Measurements from ENCODE around the gene KCNK3.

Gene KCNK3

DNA sequence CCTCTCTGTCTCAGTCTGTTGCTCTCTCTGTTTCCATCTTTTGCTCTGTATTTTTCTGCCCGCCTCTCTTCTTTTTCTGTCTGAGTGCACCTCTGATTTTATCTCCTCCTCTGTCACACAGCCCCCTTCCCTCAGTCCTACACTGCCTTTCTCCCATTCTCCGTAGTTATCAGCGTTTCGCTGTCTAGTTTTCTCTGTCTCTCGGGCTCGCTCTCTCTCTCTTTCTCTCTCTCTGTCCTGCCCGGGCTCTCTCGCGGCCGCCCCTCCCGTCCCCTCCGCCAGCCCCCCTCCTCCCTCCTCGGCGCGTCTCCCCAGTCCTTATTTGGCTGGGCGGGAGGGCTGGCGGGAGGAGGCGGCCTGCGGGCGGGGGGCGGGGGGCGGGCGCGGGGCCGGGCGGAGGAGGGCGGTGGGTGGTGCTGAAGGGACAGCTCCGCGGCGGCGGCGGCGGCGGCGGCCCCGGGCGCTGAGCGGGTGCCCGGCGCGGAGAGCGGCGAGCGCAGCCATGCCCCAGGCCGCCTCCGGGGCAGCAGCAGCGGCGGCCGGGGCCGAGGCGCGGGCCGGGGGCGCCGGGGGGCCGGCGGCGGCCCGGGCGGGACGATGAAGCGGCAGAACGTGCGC lies at the start of gene KCNK3:
TSS of gene KCNK3 (plus strand) at position 444 of the 618 bp plus-strand sequence. CDS start at position 598, 154 bp downstream.
- Histone ChIP-seq H3K4me1 (ENCODE audit: control insufficient read depth, insufficient read depth, low read length) (peaks cover 37% of the 10 kb centered on the region), H3K9me3 (ENCODE audit: control insufficient read depth, low read length) (no peaks in the 10 kb centered on the region), H3K27me3 (replicated peaks; ENCODE audit: control insufficient read depth, insufficient read depth, low read length) (peaks cover 43% of the 10 kb centered on the region), H3K9ac (ENCODE audit: low read length) (peak within 1 kb of the TSS; percentile 84), H3K36me3 (ENCODE audit: control insufficient read depth, insufficient read depth, low read length, severe bottlenecking) (peaks cover 1% of the 10 kb centered on the region), H3K4me3 (ENCODE audit: low read length) (peak within 1 kb of the TSS; percentile 80)
- DNase-seq (ENCODE audit: low read depth), result peak; percentile 86

DNA sequence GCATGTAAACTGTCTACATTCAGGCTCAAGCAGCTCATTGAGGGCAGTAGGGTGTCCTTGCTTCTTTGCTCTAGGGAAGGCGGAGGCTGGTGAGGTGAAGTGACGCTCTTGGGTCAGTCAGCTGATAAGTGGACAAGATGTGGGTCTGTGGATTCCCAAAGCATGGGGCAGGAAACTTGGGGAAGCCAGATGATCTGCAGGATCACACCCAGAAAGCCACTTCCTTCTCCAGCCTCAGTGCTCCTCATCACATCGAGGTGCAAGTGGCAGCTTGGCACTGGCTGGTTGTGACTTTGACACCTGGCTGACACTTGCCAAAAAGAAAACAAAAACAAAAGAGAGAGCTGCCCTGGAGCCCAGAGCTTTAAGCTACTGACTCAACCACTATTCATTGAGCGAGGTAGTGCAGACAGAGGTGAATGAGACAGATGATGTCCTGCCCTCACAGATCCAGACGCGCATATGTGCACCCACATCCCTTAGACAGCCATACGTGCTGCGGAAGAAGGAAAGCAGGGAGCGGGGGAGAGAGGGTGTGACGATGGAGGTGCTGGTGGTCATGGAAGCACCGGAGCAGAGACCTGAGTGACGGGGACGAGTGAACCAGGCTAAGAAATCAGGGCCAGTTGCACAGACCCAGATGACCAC lies 48.2 kb upstream of the KCNK3 start:
- H3K36me3 ChIP-seq (ENCODE audit: control insufficient read depth, insufficient read depth, low read length, severe bottlenecking), result no peaks in the 10 kb centered on the region
- no peak overlapping the region for H3K4me3 ChIP-seq (ENCODE audit: low read length)

DNA sequence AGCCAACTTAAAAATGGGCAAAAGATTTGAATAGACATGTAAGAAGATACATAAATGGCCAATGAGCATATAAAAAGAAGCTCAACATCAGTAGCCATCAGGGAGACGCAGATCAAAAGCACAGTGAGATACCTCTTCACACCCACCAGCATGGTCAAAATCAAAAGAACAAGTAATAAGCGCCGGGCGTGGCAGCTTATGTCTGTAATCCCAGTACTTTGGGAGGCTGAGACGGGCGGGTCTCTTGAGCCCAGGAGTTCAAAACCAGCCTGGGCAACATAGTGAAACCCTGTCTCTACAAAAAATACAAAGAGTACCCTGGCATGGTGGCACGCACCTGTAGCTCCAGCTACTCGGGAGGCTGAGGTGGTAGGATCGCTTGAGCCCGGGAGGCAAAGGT lies 46.8 kb upstream of the KCNK3 start:
- peaks cover 19% of the 10 kb centered on the region for H3K4me1 ChIP-seq (ENCODE audit: control insufficient read depth, insufficient read depth, low read length)
- no peaks in the 10 kb centered on the region for H3K9me3 ChIP-seq (ENCODE audit: control insufficient read depth, low read length)
- DNase-seq (ENCODE audit: low read depth), result no peak
- H3K36me3 ChIP-seq (ENCODE audit: control insufficient read depth, insufficient read depth, low read length, severe bottlenecking), result no peaks in the 10 kb centered on the region
- H3K4me3 ChIP-seq (ENCODE audit: low read length), result no peak overlapping the region
- no peak overlapping the region for H3K9ac ChIP-seq (ENCODE audit: low read length)
- peaks cover 15% of the 10 kb centered on the region for H3K27me3 ChIP-seq (replicated peaks; ENCODE audit: control insufficient read depth, insufficient read depth, low read length)

More for the DNA sequence above, 48.2 kb upstream of the KCNK3 start:
- DNase-seq (ENCODE audit: low read depth), result no peak
- Histone ChIP-seq H3K9ac (ENCODE audit: low read length) (no peak overlapping the region), H3K4me1 (ENCODE audit: control insufficient read depth, insufficient read depth, low read length) (peaks cover 15% of the 10 kb centered on the region), H3K27me3 (replicated peaks; ENCODE audit: control insufficient read depth, insufficient read depth, low read length) (peaks cover 15% of the 10 kb centered on the region), H3K9me3 (ENCODE audit: control insufficient read depth, low read length) (no peaks in the 10 kb centered on the region)

DNA sequence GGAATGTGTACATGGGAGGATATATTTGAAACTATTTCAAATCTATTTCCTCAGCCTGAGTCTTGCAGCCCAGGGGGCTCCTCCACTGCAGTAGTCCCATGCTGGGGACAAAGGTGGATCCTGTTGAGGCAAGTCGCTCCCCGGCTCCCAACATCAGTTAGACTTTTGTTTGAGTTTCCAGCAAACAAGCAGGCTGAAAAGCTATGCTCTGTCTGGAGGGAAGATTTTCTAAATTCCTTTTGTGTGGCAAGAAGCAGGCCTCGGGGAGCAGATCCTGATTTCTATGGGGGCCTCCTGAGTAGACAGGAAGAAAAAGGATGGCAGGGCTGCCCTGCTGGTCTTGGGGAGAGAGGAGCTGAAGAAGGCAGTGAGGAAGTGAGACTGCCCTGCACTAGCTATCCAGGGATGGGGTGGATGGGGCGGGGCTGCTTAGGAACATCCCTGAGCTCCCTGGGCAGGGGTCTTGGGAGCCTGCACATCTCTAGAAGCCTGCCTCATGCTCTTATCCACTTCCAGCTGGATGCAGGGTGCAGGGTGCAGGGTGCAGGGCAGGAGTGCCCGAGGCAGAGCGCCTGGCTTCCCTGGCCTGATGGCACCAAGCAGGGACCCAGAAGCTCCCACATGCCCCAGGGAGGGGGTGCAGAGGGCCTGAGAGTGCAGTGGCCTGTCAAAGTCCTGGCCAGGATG lies 45.4 kb upstream of the KCNK3 start:
- Histone ChIP-seq H3K4me1 (ENCODE audit: control insufficient read depth, insufficient read depth, low read length) (peaks cover 32% of the 10 kb centered on the region), H3K36me3 (ENCODE audit: control insufficient read depth, insufficient read depth, low read length, severe bottlenecking) (no peaks in the 10 kb centered on the region), H3K9me3 (ENCODE audit: control insufficient read depth, low read length) (no peaks in the 10 kb centered on the region), H3K4me3 (ENCODE audit: low read length) (no peak overlapping the region), H3K27me3 (replicated peaks; ENCODE audit: control insufficient read depth, insufficient read depth, low read length) (peaks cover 9% of the 10 kb centered on the region), H3K9ac (ENCODE audit: low read length) (no peak overlapping the region)
- peak; percentile 17 for DNase-seq (ENCODE audit: low read depth)

DNA sequence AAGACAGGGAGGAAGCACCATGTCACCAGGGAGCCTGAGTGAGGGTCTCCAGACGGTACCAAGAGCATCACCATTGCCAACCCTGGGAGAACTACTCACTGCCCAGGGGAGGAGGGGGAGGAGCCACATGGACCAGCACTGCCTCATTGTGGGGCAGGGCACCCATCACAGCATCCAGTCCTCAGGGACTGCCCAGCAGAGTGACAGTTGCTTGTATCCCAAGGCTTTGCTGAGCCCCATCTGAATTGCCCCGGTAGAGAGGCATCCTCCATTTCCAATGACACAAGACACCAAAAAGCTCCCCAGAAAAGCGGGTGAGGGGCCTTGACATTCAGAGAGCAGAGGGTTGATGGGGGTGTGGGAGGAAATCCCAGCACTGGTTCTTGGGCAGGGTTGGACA lies 44.5 kb upstream of the KCNK3 start:
- peaks cover 39% of the 10 kb centered on the region for H3K4me1 ChIP-seq (ENCODE audit: control insufficient read depth, insufficient read depth, low read length)
- H3K27me3 ChIP-seq (replicated peaks; ENCODE audit: control insufficient read depth, insufficient read depth, low read length), result peaks cover under 1% of the 10 kb centered on the region
- DNase-seq (ENCODE audit: low read depth), result no peak
- H3K4me3 ChIP-seq (ENCODE audit: low read length), result no peak overlapping the region
- H3K9me3 ChIP-seq (ENCODE audit: control insufficient read depth, low read length), result no peaks in the 10 kb centered on the region
- no peaks in the 10 kb centered on the region for H3K36me3 ChIP-seq (ENCODE audit: control insufficient read depth, insufficient read depth, low read length, severe bottlenecking)
- H3K9ac ChIP-seq (ENCODE audit: low read length), result no peak overlapping the region

DNA sequence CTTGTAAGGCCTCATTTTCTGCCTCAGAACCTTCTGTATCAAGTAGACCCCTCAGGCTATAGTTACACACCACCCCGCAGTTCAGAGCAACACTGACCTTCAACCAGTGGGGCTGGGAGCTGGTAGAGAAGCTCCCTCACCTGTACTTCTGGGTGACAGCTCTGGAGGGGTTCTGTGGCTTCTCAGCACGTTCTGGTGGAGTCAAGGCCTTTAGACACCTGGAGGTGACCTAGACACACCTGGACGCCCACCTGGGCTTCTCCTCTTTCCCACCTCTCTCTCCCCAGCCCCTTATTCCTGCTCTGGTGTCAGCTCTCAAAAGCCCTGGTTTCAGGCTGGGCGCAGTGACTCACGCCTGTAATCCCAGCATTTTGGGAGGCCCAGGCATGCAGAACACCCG lies 44.0 kb upstream of the KCNK3 start:
- Histone ChIP-seq H3K27me3 (replicated peaks; ENCODE audit: control insufficient read depth, insufficient read depth, low read length) (no peaks in the 10 kb centered on the region), H3K36me3 (ENCODE audit: control insufficient read depth, insufficient read depth, low read length, severe bottlenecking) (no peaks in the 10 kb centered on the region)
- no peak for DNase-seq (ENCODE audit: low read depth)

DNA sequence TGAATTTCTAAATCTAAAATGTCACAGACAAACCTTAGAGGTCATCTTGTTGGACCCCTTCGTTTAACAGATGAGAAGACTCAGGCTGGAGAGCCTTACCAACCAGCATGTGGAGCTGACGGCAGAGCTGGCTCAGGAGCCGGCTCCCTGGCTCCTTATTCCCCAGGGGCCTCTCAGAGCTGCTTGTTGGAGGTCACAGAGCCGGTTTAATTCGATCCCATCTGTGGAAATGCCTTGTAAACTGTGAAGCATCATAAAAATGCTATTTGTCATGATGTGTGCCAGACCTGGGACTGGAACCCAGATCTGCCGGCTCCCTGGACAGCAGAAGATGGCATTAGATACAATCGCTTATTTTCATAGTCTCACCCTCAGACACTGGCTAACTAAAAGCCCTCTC lies 43.2 kb upstream of the KCNK3 start:
- Histone ChIP-seq H3K9me3 (ENCODE audit: control insufficient read depth, low read length) (no peaks in the 10 kb centered on the region), H3K4me1 (ENCODE audit: control insufficient read depth, insufficient read depth, low read length) (peaks cover 45% of the 10 kb centered on the region), H3K36me3 (ENCODE audit: control insufficient read depth, insufficient read depth, low read length, severe bottlenecking) (no peaks in the 10 kb centered on the region), H3K27me3 (replicated peaks; ENCODE audit: control insufficient read depth, insufficient read depth, low read length) (no peaks in the 10 kb centered on the region), H3K9ac (ENCODE audit: low read length) (no peak overlapping the region), H3K4me3 (ENCODE audit: low read length) (no peak overlapping the region)
- DNase-seq (ENCODE audit: low read depth), result peak; percentile 24

More for the DNA sequence above, 44.0 kb upstream of the KCNK3 start:
- Histone ChIP-seq H3K4me3 (ENCODE audit: low read length) (no peak overlapping the region), H3K9me3 (ENCODE audit: control insufficient read depth, low read length) (no peaks in the 10 kb centered on the region), H3K9ac (ENCODE audit: low read length) (no peak overlapping the region), H3K4me1 (ENCODE audit: control insufficient read depth, insufficient read depth, low read length) (peaks cover 44% of the 10 kb centered on the region)

DNA sequence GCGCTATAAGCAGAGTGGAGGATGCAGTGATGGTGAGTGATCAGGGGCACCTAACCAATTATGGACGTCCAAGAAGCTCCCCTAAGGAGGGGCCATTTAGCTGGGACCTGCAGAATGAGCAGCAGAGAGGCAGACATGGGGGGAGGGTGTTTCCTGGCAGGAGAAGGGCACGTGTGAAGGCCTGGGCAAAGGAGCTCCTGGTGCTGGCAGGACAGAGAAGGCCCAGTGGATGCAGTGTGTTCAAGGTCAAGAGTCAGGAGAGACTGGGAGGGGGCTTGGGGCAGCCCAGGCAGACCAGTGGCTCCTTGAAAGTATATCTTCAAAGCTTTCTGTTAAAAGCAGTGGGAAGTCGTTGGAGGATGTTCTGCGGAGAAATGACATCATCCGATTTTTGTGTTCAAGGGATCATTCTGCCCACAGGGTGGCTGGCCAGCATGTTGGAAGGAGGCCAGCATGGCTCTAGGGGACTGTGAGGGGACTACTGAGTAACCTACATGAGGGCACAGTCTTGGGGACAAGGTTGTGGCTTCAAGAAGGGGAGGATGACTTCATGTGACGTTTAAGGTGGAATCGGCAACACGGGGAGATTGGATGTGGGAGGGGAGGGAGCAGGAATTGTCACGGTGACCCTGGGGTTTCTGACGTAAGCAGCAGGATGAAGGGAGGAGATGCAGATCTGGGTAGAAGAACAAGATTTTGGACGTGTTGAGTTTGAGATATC lies 42.4 kb upstream of the KCNK3 start:
- Histone ChIP-seq H3K9ac (ENCODE audit: low read length) (no peak overlapping the region), H3K4me1 (ENCODE audit: control insufficient read depth, insufficient read depth, low read length) (peaks cover 45% of the 10 kb centered on the region), H3K9me3 (ENCODE audit: control insufficient read depth, low read length) (no peaks in the 10 kb centered on the region), H3K27me3 (replicated peaks; ENCODE audit: control insufficient read depth, insufficient read depth, low read length) (no peaks in the 10 kb centered on the region), H3K4me3 (ENCODE audit: low read length) (no peak overlapping the region), H3K36me3 (ENCODE audit: control insufficient read depth, insufficient read depth, low read length, severe bottlenecking) (no peaks in the 10 kb centered on the region)
- DNase-seq (ENCODE audit: low read depth), result no peak

DNA sequence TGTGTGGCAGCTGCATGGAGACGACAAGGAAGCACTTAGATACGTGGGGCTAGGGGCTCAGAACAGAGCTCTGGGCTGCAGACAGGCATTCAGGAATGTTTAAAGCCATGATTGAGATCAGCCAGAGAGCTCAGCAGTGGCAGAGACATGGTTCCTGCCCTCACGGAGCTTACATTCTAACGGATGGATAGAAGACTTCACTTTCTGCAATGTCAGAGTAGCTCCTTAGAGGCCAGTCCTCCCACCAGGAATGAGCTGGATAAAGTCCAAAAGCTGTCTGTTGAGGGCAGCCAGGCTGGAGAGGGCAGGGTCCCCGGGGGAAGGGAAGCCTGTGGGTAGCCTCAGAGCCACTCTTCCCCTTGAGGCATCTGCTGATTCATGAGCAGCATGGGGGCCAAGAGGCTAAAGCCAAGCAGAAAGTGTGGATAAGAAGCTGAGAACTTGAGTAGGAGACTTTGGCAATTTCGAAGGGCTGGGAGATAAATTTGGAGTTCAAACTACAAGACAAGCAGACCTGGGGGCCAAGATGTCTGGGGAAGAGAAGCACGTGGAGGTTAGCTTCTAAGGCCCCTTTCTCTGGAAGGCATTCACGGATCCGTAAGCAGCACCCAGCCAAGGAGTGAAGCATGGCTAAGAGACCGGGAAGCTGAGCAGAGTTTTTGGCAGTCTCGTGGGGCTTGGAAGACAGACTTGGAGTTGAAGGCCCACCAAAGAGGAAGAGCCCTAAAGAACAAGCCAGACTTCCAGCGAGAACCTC lies 41.6 kb upstream of the KCNK3 start:
- Histone ChIP-seq H3K4me1 (ENCODE audit: control insufficient read depth, insufficient read depth, low read length) (peaks cover 45% of the 10 kb centered on the region), H3K36me3 (ENCODE audit: control insufficient read depth, insufficient read depth, low read length, severe bottlenecking) (no peaks in the 10 kb centered on the region), H3K4me3 (ENCODE audit: low read length) (no peak overlapping the region), H3K9ac (ENCODE audit: low read length) (peak overlapping the region; percentile 50), H3K27me3 (replicated peaks; ENCODE audit: control insufficient read depth, insufficient read depth, low read length) (no peaks in the 10 kb centered on the region), H3K9me3 (ENCODE audit: control insufficient read depth, low read length) (no peaks in the 10 kb centered on the region)
- DNase-seq (ENCODE audit: low read depth), result no peak

DNA sequence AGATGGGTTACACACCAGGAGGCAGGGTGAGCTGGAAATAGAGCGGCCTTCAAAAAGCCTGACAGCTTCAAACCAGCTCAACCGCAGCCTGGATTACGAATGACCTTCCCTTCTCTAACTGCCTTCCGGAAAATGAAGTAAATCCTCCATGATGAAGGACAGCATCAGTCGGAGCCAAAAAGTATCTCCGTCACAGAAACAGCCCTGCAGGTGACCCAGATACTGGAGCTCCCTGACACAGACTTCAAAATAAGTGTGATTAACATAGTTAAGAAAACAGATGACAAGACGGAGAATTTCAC lies 41.1 kb upstream of the KCNK3 start:
- no peaks in the 10 kb centered on the region for H3K27me3 ChIP-seq (replicated peaks; ENCODE audit: control insufficient read depth, insufficient read depth, low read length)
- peak; percentile 18 for DNase-seq (ENCODE audit: low read depth)
- peaks cover 43% of the 10 kb centered on the region for H3K4me1 ChIP-seq (ENCODE audit: control insufficient read depth, insufficient read depth, low read length)
- peak overlapping the region; percentile 56 for H3K4me3 ChIP-seq (ENCODE audit: low read length)
- peak overlapping the region; percentile 50 for H3K9ac ChIP-seq (ENCODE audit: low read length)
- H3K9me3 ChIP-seq (ENCODE audit: control insufficient read depth, low read length), result no peaks in the 10 kb centered on the region
- H3K36me3 ChIP-seq (ENCODE audit: control insufficient read depth, insufficient read depth, low read length, severe bottlenecking), result no peaks in the 10 kb centered on the region
